ENCODE results near the gene ABCA10. TPM values are rescaled to one million over a fixed set of nuclear protein-coding genes. Genes with fewer than 3 reads are reported as not detected.
A peak's percentile ranks its signal among the peaks of the same experiment; 100 is the strongest.

The ABCA10 gene
- total RNA-seq, 1 donor from 2014 or later = 0.82 TPM

DNA sequence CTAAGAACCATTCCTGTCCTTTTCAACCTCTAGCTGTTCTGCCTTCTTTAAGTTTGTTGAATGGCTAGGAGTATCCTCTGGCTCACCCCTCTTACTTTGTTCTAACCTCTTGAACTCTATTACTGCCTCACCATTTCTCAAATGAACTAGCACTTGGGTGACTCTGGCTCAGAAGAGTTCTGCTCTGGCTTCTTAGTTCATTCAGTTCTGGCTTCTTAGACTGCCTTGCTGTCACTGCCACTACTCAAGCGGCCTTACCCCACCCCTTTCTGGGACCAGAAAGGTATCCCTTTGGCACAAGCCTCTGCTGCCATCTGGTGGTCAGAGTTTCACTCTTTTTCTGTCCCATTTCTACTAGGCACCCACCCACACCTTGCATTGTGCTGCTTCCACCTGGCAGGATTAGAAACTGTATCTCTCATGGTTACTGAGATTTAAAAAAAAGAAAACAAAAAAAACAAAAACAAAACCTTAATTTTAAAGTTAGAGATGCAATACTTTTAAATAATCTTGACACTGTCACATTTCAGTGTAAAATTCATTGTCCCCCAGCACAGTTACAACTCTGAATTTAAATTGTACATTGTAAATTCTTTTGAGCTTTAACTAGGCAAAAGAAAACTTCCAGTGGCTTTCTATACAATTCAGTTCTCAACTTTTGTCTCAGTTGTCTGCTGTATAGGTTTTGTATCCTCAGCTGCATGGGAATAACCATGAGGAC lies 6.9 kb upstream of the ABCA10 start:
- H3K27me3 Mint-ChIP-seq (ENCODE audit: low read depth) = no peaks in the 10 kb centered on the region
- peak; percentile 97 for DNase-seq (ENCODE audit: low read depth, low spot score)
- peak; percentile 87 for TF ChIP-seq CTCF (conservative IDR thresholded peaks at IDR 0.05)
- peaks cover 29% of the 10 kb centered on the region for H3K4me1 Mint-ChIP-seq
- H3K36me3 Mint-ChIP-seq (ENCODE audit: low read depth) = peaks cover 24% of the 10 kb centered on the region
- H3K27ac Mint-ChIP-seq (ENCODE audit: unreplicated experiment) = no peak overlapping the region
- peak overlapping the region; percentile 1 for H3K4me3 Mint-ChIP-seq
- peaks cover 7% of the 10 kb centered on the region for H3K9me3 Mint-ChIP-seq

DNA sequence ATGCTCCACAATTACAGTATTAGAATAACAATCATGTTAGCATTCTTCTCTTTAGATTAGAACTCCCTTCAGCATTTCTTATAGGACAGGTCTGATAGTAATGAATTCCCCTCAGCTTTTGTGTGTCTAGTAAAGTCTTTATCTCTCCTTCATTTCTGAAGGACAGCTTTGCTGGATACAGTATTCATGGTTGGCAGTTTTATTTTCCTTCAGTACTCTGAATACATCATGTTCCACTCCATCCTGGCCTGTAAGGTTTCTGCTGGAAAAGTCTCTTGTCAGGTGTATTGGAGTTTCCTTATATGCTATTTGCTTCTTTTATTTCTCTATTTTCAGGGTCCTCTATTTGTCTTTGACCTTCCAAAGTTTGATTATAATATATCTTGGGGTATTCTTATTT lies 4.0 kb upstream of the ABCA10 start:
- Mint-ChIP-seq H3K9me3 (peaks cover 9% of the 10 kb centered on the region), H3K36me3 (ENCODE audit: low read depth) (peaks cover 24% of the 10 kb centered on the region), H3K27me3 (ENCODE audit: low read depth) (no peaks in the 10 kb centered on the region), H3K4me3 (no peak overlapping the region), H3K4me1 (peaks cover 21% of the 10 kb centered on the region), H3K27ac (ENCODE audit: unreplicated experiment) (no peak overlapping the region)
- no peak for DNase-seq (ENCODE audit: low read depth, low spot score)
- no peak for TF ChIP-seq CTCF (conservative IDR thresholded peaks at IDR 0.05)

GRCh38 chr17:69231521-69231920 lies 2.9 kb upstream of the ABCA10 start:
- no peak for DNase-seq (ENCODE audit: low read depth, low spot score)
- no peaks in the 10 kb centered on the region for H3K27me3 Mint-ChIP-seq (ENCODE audit: low read depth)
- no peak overlapping the region for H3K4me3 Mint-ChIP-seq
- no peak overlapping the region for H3K27ac Mint-ChIP-seq (ENCODE audit: unreplicated experiment)
- H3K9me3 Mint-ChIP-seq = peaks cover 9% of the 10 kb centered on the region
- H3K36me3 Mint-ChIP-seq (ENCODE audit: low read depth) = peaks cover 24% of the 10 kb centered on the region
- TF ChIP-seq CTCF (conservative IDR thresholded peaks at IDR 0.05) = no peak
- peaks cover 26% of the 10 kb centered on the region for H3K4me1 Mint-ChIP-seq

GRCh38 chr17:69230939-69231338 lies 2.3 kb upstream of the ABCA10 start:
- no peak for TF ChIP-seq CTCF (conservative IDR thresholded peaks at IDR 0.05)
- H3K9me3 Mint-ChIP-seq = peaks cover 9% of the 10 kb centered on the region
- no peak overlapping the region for H3K27ac Mint-ChIP-seq (ENCODE audit: unreplicated experiment)
- peaks cover 22% of the 10 kb centered on the region for H3K4me1 Mint-ChIP-seq
- no peak overlapping the region for H3K4me3 Mint-ChIP-seq
- H3K36me3 Mint-ChIP-seq (ENCODE audit: low read depth) = peaks cover 24% of the 10 kb centered on the region
- no peak for DNase-seq (ENCODE audit: low read depth, low spot score)
- no peaks in the 10 kb centered on the region for H3K27me3 Mint-ChIP-seq (ENCODE audit: low read depth)

DNA sequence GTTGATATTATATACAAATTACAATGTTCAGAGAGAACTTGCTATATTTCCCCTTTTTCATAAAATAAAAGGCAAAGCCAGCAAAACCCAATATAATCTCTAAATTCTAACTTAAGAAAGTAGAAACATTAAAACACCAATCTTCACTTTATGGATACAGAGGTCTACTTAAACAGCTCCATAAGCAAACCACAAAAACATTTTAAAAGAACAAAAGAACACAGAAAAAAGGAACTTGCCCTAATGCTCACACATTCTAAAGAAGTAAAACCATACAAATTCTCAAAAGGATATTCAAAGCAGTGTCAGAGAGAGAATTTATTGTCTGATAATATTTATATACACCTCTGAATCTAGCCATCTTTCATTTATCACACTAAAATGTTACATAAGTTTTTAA lies 606 bp downstream of the ABCA10 start:
- peak overlapping the region; percentile 15 for H3K27ac Mint-ChIP-seq (ENCODE audit: unreplicated experiment)
- H3K4me3 Mint-ChIP-seq = no peak overlapping the region
- H3K27me3 Mint-ChIP-seq (ENCODE audit: low read depth) = no peaks in the 10 kb centered on the region
- H3K36me3 Mint-ChIP-seq (ENCODE audit: low read depth) = peaks cover 15% of the 10 kb centered on the region
- TF ChIP-seq CTCF (conservative IDR thresholded peaks at IDR 0.05) = no peak
- H3K4me1 Mint-ChIP-seq = peaks cover 25% of the 10 kb centered on the region
- no peak for DNase-seq (ENCODE audit: low read depth, low spot score)
- H3K9me3 Mint-ChIP-seq = peaks cover 7% of the 10 kb centered on the region
